GM12878 (cell line): Measurements from ENCODE around the gene TMEM208.

ENCODE experiments used
- ASH2L ChIP-seq: fragments of 300-600, 200-600 bp; sonication (generic); IDR thresholded peaks from 2 replicates; pipeline ENCODE4 v1.6.1; 2017; ENCODE audit warnings: low read depth, mild to moderate bottlenecking, borderline replicate concordance
- CHD2 ChIP-seq: IDR thresholded peaks from 2 replicates; pipeline ENCODE4 v1.6.1; 2011; ENCODE audit warnings: low read depth, low read length, improper control_type of control experiment, borderline replicate concordance
- CREM ChIP-seq: IDR thresholded peaks from 2 replicates; pipeline ENCODE4 v1.6.1; 2014; ENCODE audit warnings: antibody characterized with exemption, low read depth
- CTCF ChIP-seq, 3 experiments: IDR thresholded peaks in 2 of 3; conservative IDR thresholded peaks in 1 of 3; 2 replicates each; pipeline ENCODE4 v1.5.1; 2011; ENCODE audit warnings: low read depth in 3 of 3, low read length in 3 of 3, mild to moderate bottlenecking in 3 of 3, control low read depth in 2 of 3, moderate library complexity in 2 of 3, inconsistent platforms in 1 of 3, mixed read lengths in 1 of 3; ENCODE audit not compliant: control insufficient read depth in 2 of 3, insufficient read depth in 1 of 3; ENCODE audit errors: extremely low read depth in 1 of 3
- CUX1 ChIP-seq: IDR thresholded peaks from 2 replicates; pipeline ENCODE4 v1.6.1; 2012; ENCODE audit warnings: improper control_type of control experiment, low read depth, low read length; ENCODE audit not compliant: insufficient replicate concordance
- HDGF ChIP-seq: fragments of 450-650 bp; IDR thresholded peaks from 2 replicates; pipeline ENCODE4 v1.6.1; 2016; ENCODE audit warnings: antibody characterized with exemption
- MTA2 ChIP-seq: fragments of 450-650 bp; IDR thresholded peaks from 2 replicates; pipeline ENCODE4 v1.6.1; 2016; ENCODE audit warnings: low read depth, mild to moderate bottlenecking, moderate library complexity
- POLR2A ChIP-seq: IDR thresholded peaks from 2 replicates; pipeline ENCODE4 v1.6.1; 2011; ENCODE audit warnings: low read depth, mild to moderate bottlenecking, low read length
- POLR2AphosphoS5 ChIP-seq: IDR thresholded peaks from 2 replicates; pipeline ENCODE4 v1.6.1; 2011; ENCODE audit warnings: mild to moderate bottlenecking, low read length, inconsistent platforms
- SIN3A ChIP-seq: IDR thresholded peaks from 2 replicates; pipeline ENCODE4 v1.6.1; 2012; ENCODE audit warnings: low read depth, low read length, improper control_type of control experiment
- SPI1 ChIP-seq: IDR thresholded peaks from 2 replicates; pipeline ENCODE4 v1.6.1; 2011; ENCODE audit warnings: low read depth, mild to moderate bottlenecking, low read length, moderate library complexity, borderline replicate concordance; ENCODE audit not compliant: insufficient read depth
- STAT1 ChIP-seq: fragments of 450-650 bp; conservative IDR thresholded peaks from 2 replicates; pipeline ENCODE4 v1.6.1; 2014; ENCODE audit warnings: antibody characterized with exemption, mild to moderate bottlenecking
- TCF7 ChIP-seq: IDR thresholded peaks from 2 replicates; pipeline ENCODE4 v1.6.1; 2014; ENCODE audit warnings: antibody characterized with exemption, borderline replicate concordance
- ZBTB11 ChIP-seq: fragments of 450-650 bp; formaldehyde crosslinking; IDR thresholded peaks from 2 replicates; pipeline ENCODE4 v1.5.0; 2022; ENCODE audit warnings: mild to moderate bottlenecking, missing genetic modification characterization

- TF ChIP-seq HDGF (no peak), STAT1 (no peak), TCF7 (no peak), SPI1 (no peak), CTCF (IDR thresholded peaks at IDR 0.05 in 2 of 3, conservative IDR thresholded peaks at IDR 0.05 in 1 of 3; ENCODE audit: control insufficient read depth in 2 of 3, extremely low read depth in 1 of 3, insufficient read depth in 1 of 3, low read depth in 3 of 3, low read length in 3 of 3) (no peak), POLR2A (no peak), POLR2AphosphoS5 (no peak), CUX1 (no peak), ZBTB11 (no peak), MTA2 (no peak), CHD2 (no peak), SIN3A (no peak), ASH2L (no peak), CREM (no peak)
Observed at GRCh38 chr16:67243481-67243880, 16.6 kb downstream of the TMEM208 start.
